GM10266 (cell line): ENCODE data around the gene MRM3.

Experiments used
- DNase-seq: peaks from one replicate; pipeline ENCODE4 v3.0.0; 2012; ENCODE audit errors: extremely low spot score
- CTCF ChIP-seq: IDR thresholded peaks from 2 replicates; pipeline ENCODE4 v1.5.1; 2012; ENCODE audit warnings: mild to moderate bottlenecking, low read depth; ENCODE audit not compliant: control insufficient read depth, insufficient read depth; ENCODE audit errors: missing control alignments

Gene MRM3

GRCh38 chr17:807523-808294, 25.6 kb downstream of the MRM3 start:
- no peak for TF ChIP-seq CTCF
- no peak for DNase-seq

GRCh38 chr17:811051-811784, 29.1 kb downstream of the MRM3 start:
- DNase-seq = no peak
- no peak for TF ChIP-seq CTCF

GRCh38 chr17:812638-813204, 30.6 kb downstream of the MRM3 start:
- TF ChIP-seq CTCF = no peak
- no peak for DNase-seq

- no peak for DNase-seq
Observed at GRCh38 chr17:814371-814770, 32.2 kb downstream of the MRM3 start.

GRCh38 chr17:819251-819650, 37.1 kb downstream of the MRM3 start:
- TF ChIP-seq CTCF = no peak

More at GRCh38 chr17:814371-814770, 32.2 kb downstream of the MRM3 start:
- no peak for TF ChIP-seq CTCF

GRCh38 chr17:823501-823902, 41.3 kb downstream of the MRM3 start:
- TF ChIP-seq CTCF = no peak
- peak; percentile 53 for DNase-seq

More at GRCh38 chr17:819251-819650, 37.1 kb downstream of the MRM3 start:
- no peak for DNase-seq
